ENCODE data around the gene CCT5. TPM values are rescaled to one million over a fixed set of nuclear protein-coding genes. Genes with fewer than 3 reads are reported as not detected.

CCT5 gene
- 472 to 707 TPM (median 500 TPM) in 5 replicates for total RNA-seq (2022; extraction: Qiagen RNA extraction)

GRCh38 chr5:10249948-10250805 lies at the start of gene CCT5:
Gene CCT5 (plus strand): TSS chr5:10250280. CDS start chr5:10250341, 61 bp downstream.

GRCh38 chr5:10307206-10308148 lies 57.4 kb downstream of the CCT5 start, which contains the start of gene CMBL:
Gene CMBL (minus strand): TSS chr5:10307902. CDS start chr5:10290762, 17,140 bp downstream.

Other genes with a start within 250 kb of the CCT5 start
- 9.7 to 12.8 TPM (median 10.7 TPM) in 5 replicates for gene ATPSCKMT, start 392 bp upstream of the CCT5 start, total RNA-seq (2022; extraction: Qiagen RNA extraction)
- 21.1 to 22.5 TPM (median 21.6 TPM) in 5 replicates for gene CMBL, start 57.6 kb downstream of the CCT5 start, total RNA-seq (2022; extraction: Qiagen RNA extraction)
- gene MARCHF6, start 103.4 kb downstream of the CCT5 start, total RNA-seq (2022; extraction: Qiagen RNA extraction) = 46.3 to 81.6 TPM (median 68.9 TPM) in 5 replicates
- 1.1 to 2.9 TPM (median 2.6 TPM) in 5 replicates for gene ROPN1L, start 191.6 kb downstream of the CCT5 start, total RNA-seq (2022; extraction: Qiagen RNA extraction)